ENCODE data around the gene GRIN3A.
"Not testable (repeated sequence)": the region's sequence is repeated elsewhere in the genome, so short reads cannot be mapped to it uniquely, and the experiment has no call there.

GRIN3A gene

GRCh38 chr9:101605547-101605946 is 132.9 kb downstream of the GRIN3A start:
- Histone ChIP-seq H3K36me3 (ENCODE audit: insufficient read depth, low read length) (no peaks in the 10 kb centered on the region), H2AFZ (ENCODE audit: low read depth, low read length) (no peak overlapping the region), H3K4me1 (ENCODE audit: insufficient read depth, low read length) (no peaks in the 10 kb centered on the region), H3K4me3 (ENCODE audit: low read length) (no peak overlapping the region), H3K27me3 (ENCODE audit: insufficient read depth, low read length) (peaks cover 5% of the 10 kb centered on the region), H3K9me3 (ENCODE audit: low read length) (no peaks in the 10 kb centered on the region)

GRCh38 chr9:101604296-101604695 is 134.2 kb downstream of the GRIN3A start:
- Histone ChIP-seq H3K36me3 (ENCODE audit: insufficient read depth, low read length) (no peaks in the 10 kb centered on the region), H2AFZ (ENCODE audit: low read depth, low read length) (no peak overlapping the region), H3K4me1 (ENCODE audit: insufficient read depth, low read length) (no peaks in the 10 kb centered on the region), H3K4me3 (ENCODE audit: low read length) (no peak overlapping the region), H3K9me3 (ENCODE audit: low read length) (no peaks in the 10 kb centered on the region), H3K27me3 (ENCODE audit: insufficient read depth, low read length) (peaks cover 2% of the 10 kb centered on the region)

GRCh38 chr9:101601904-101602765 is 136.3 kb downstream of the GRIN3A start:
- Histone ChIP-seq H2AFZ (ENCODE audit: low read depth, low read length) (no peak overlapping the region), H3K4me1 (ENCODE audit: insufficient read depth, low read length) (no peaks in the 10 kb centered on the region), H3K4me3 (ENCODE audit: low read length) (no peak overlapping the region), H3K36me3 (ENCODE audit: insufficient read depth, low read length) (no peaks in the 10 kb centered on the region), H3K27me3 (ENCODE audit: insufficient read depth, low read length) (peaks cover 2% of the 10 kb centered on the region), H3K9me3 (ENCODE audit: low read length) (no peaks in the 10 kb centered on the region)

GRCh38 chr9:101594796-101595195 is 143.7 kb downstream of the GRIN3A start, which contains the start of gene PPP3R2:
Gene PPP3R2 (minus strand): TSS chr9:101594969. CDS start chr9:101594921, 48 bp downstream.
- Histone ChIP-seq H3K9me3 (ENCODE audit: low read length) (no peaks in the 10 kb centered on the region), H3K4me3 (ENCODE audit: low read length) (no peak within 1 kb of the TSS), H2AFZ (ENCODE audit: low read depth, low read length) (no peak within 1 kb of the TSS), H3K27me3 (ENCODE audit: insufficient read depth, low read length) (no peaks in the 10 kb centered on the region), H3K4me1 (ENCODE audit: insufficient read depth, low read length) (no peaks in the 10 kb centered on the region), H3K36me3 (ENCODE audit: insufficient read depth, low read length) (no peaks in the 10 kb centered on the region)

GRCh38 chr9:101593345-101593744 is 145.1 kb downstream of the GRIN3A start:
- no peaks in the 10 kb centered on the region for H3K36me3 ChIP-seq (ENCODE audit: insufficient read depth, low read length)
- no peaks in the 10 kb centered on the region for H3K27me3 ChIP-seq (ENCODE audit: insufficient read depth, low read length)
- no peaks in the 10 kb centered on the region for H3K4me1 ChIP-seq (ENCODE audit: insufficient read depth, low read length)
- H3K4me3 ChIP-seq (ENCODE audit: low read length) = no peak overlapping the region
- H2AFZ ChIP-seq (ENCODE audit: low read depth, low read length) = no peak overlapping the region
- no peaks in the 10 kb centered on the region for H3K9me3 ChIP-seq (ENCODE audit: low read length)

- no peaks in the 10 kb centered on the region for H3K9me3 ChIP-seq (ENCODE audit: low read length)
- H3K27me3 ChIP-seq (ENCODE audit: insufficient read depth, low read length) = no peaks in the 10 kb centered on the region
- no peak overlapping the region for H3K4me3 ChIP-seq (ENCODE audit: low read length)
- H2AFZ ChIP-seq (ENCODE audit: low read depth, low read length) = no peak overlapping the region
- no peaks in the 10 kb centered on the region for H3K36me3 ChIP-seq (ENCODE audit: insufficient read depth, low read length)
- H3K4me1 ChIP-seq (ENCODE audit: insufficient read depth, low read length) = no peaks in the 10 kb centered on the region
Measured at GRCh38 chr9:101592788-101593187, 145.7 kb downstream of the GRIN3A start.

- Histone ChIP-seq H3K4me1 (ENCODE audit: insufficient read depth, low read length) (no peaks in the 10 kb centered on the region), H2AFZ (ENCODE audit: low read depth, low read length) (no peak overlapping the region), H3K9me3 (ENCODE audit: low read length) (no peaks in the 10 kb centered on the region), H3K27me3 (ENCODE audit: insufficient read depth, low read length) (no peaks in the 10 kb centered on the region), H3K36me3 (ENCODE audit: insufficient read depth, low read length) (no peaks in the 10 kb centered on the region), H3K4me3 (ENCODE audit: low read length) (no peak overlapping the region)
Measured at GRCh38 chr9:101591787-101592446, 146.5 kb downstream of the GRIN3A start.

- H3K4me3 ChIP-seq (ENCODE audit: low read length) = no peak overlapping the region
- H3K27me3 ChIP-seq (ENCODE audit: insufficient read depth, low read length) = no peaks in the 10 kb centered on the region
- no peaks in the 10 kb centered on the region for H3K9me3 ChIP-seq (ENCODE audit: low read length)
- no peaks in the 10 kb centered on the region for H3K36me3 ChIP-seq (ENCODE audit: insufficient read depth, low read length)
- H3K4me1 ChIP-seq (ENCODE audit: insufficient read depth, low read length) = no peaks in the 10 kb centered on the region
- H2AFZ ChIP-seq (ENCODE audit: low read depth, low read length) = no peak overlapping the region
Measured at GRCh38 chr9:101590901-101591300, 147.5 kb downstream of the GRIN3A start.

- H2AFZ ChIP-seq (ENCODE audit: low read depth, low read length); H3K27me3 ChIP-seq (ENCODE audit: insufficient read depth, low read length); H3K9me3 ChIP-seq (ENCODE audit: low read length); H3K36me3 ChIP-seq (ENCODE audit: insufficient read depth, low read length); H3K4me3 ChIP-seq (ENCODE audit: low read length); H3K4me1 ChIP-seq (ENCODE audit: insufficient read depth, low read length): not testable (repeated sequence)
Measured at GRCh38 chr9:101590074-101590473, 148.4 kb downstream of the GRIN3A start.

GRCh38 chr9:101587332-101588043 is 151.0 kb downstream of the GRIN3A start:
- Histone ChIP-seq H2AFZ (ENCODE audit: low read depth, low read length) (no peak overlapping the region), H3K36me3 (ENCODE audit: insufficient read depth, low read length) (no peaks in the 10 kb centered on the region), H3K4me1 (ENCODE audit: insufficient read depth, low read length) (peaks cover 8% of the 10 kb centered on the region), H3K9me3 (ENCODE audit: low read length) (no peaks in the 10 kb centered on the region), H3K4me3 (ENCODE audit: low read length) (no peak overlapping the region), H3K27me3 (ENCODE audit: insufficient read depth, low read length) (no peaks in the 10 kb centered on the region)

- Histone ChIP-seq H3K4me1 (ENCODE audit: insufficient read depth, low read length) (peaks cover 13% of the 10 kb centered on the region), H3K9me3 (ENCODE audit: low read length) (no peaks in the 10 kb centered on the region), H2AFZ (ENCODE audit: low read depth, low read length) (no peak overlapping the region), H3K27me3 (ENCODE audit: insufficient read depth, low read length) (no peaks in the 10 kb centered on the region), H3K36me3 (ENCODE audit: insufficient read depth, low read length) (no peaks in the 10 kb centered on the region), H3K4me3 (ENCODE audit: low read length) (no peak overlapping the region)
Measured at GRCh38 chr9:101586651-101587050, 151.8 kb downstream of the GRIN3A start.

GRCh38 chr9:101585740-101586139 is 152.7 kb downstream of the GRIN3A start:
- H3K4me1 ChIP-seq (ENCODE audit: insufficient read depth, low read length) = peaks cover 13% of the 10 kb centered on the region
- no peaks in the 10 kb centered on the region for H3K36me3 ChIP-seq (ENCODE audit: insufficient read depth, low read length)
- no peaks in the 10 kb centered on the region for H3K27me3 ChIP-seq (ENCODE audit: insufficient read depth, low read length)

GRCh38 chr9:101582553-101582952 is 155.9 kb downstream of the GRIN3A start:
- H2AFZ ChIP-seq (ENCODE audit: low read depth, low read length) = no peak overlapping the region
- H3K9me3 ChIP-seq (ENCODE audit: low read length) = no peaks in the 10 kb centered on the region
- peaks cover 25% of the 10 kb centered on the region for H3K4me1 ChIP-seq (ENCODE audit: insufficient read depth, low read length)
- no peak overlapping the region for H3K4me3 ChIP-seq (ENCODE audit: low read length)
- H3K27me3 ChIP-seq (ENCODE audit: insufficient read depth, low read length) = no peaks in the 10 kb centered on the region
- H3K36me3 ChIP-seq (ENCODE audit: insufficient read depth, low read length) = no peaks in the 10 kb centered on the region

More at GRCh38 chr9:101585740-101586139, 152.7 kb downstream of the GRIN3A start:
- Histone ChIP-seq H3K9me3 (ENCODE audit: low read length) (no peaks in the 10 kb centered on the region), H2AFZ (ENCODE audit: low read depth, low read length) (no peak overlapping the region), H3K4me3 (ENCODE audit: low read length) (no peak overlapping the region)
